Activated T-helper 2 cell treated with anti-CD3 and anti-CD28 coated beads, Interferon-gamma antibody, Interleukin-2, Interleukin-4, amounts not matched to agents 10 μg/mL and 5 μg/mL and 100 μg/mL, durations not matched to agents 14 hours and 24 hours and 36 hours (primary cell): ENCODE data around the gene MYO5A. TPM values are rescaled to one million over a fixed set of nuclear protein-coding genes. Genes with fewer than 3 reads are reported as not detected.
"Not testable (repeated sequence)": the region's sequence is repeated elsewhere in the genome, so short reads cannot be mapped to it uniquely, and the experiment has no call there.

Experiments
- DNase-seq: peaks from one replicate; pipeline ENCODE4 v3.0.0; 2021; ENCODE audit warnings: low spot score
- H3K27ac Mint-ChIP-seq: one replicate; pipeline ENCODE4 v1.8.0; 2021; ENCODE audit warnings: mixed read lengths
- H3K27me3 Mint-ChIP-seq: one replicate; pipeline ENCODE4 v1.8.0; 2021; ENCODE audit warnings: low read depth, mixed read lengths
- H3K36me3 Mint-ChIP-seq: one replicate; pipeline ENCODE4 v1.8.0; 2021; ENCODE audit warnings: low read depth, mixed read lengths
- H3K4me1 Mint-ChIP-seq: one replicate; pipeline ENCODE4 v1.8.0; 2021; ENCODE audit warnings: low read depth, mixed read lengths
- H3K4me3 Mint-ChIP-seq: one replicate; pipeline ENCODE4 v1.8.0; 2021; ENCODE audit warnings: low read depth, mild to moderate bottlenecking, moderate library complexity, mixed read lengths
- H3K9me3 Mint-ChIP-seq: one replicate; pipeline ENCODE4 v1.8.0; 2021; ENCODE audit warnings: mixed read lengths
- intact Hi-C: fragments of 100-400 bp; cut with micrococcal nuclease; formaldehyde crosslinking; loops from one replicate; pipeline ENCODE4 v1.15.1; 2023
- total RNA-seq: library from RNA; stranded (reverse); gene quantifications from 2 replicates; pipeline ENCODE4 v1.2.3, GENCODE V29; 2022

MYO5A gene
- total RNA-seq, 1 donor from 2014 or later: 23.6 TPM

DNA sequence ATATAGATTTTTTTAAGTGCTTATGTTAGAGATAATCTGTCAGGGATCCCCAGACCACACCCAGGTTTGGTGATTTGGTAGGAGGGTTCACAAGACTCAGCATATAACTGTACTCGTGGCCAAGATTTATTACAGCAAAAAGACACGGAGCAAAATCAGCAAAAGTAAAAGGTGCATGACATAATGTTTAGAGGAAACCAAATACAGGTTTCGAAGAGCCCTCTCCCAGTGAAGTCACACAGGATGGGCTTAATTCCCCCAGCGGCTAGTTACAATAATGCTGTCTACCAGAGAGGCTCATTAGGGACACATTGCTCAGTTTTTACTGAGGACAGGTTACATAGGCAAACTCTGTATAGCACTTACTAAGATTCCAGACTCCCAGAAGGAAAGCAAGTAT is 36.5 kb downstream of the MYO5A start:
- intact Hi-C loops: no loop called here
- Mint-ChIP-seq H3K4me1 (peaks cover 39% of the 10 kb centered on the region), H3K27me3 (no peaks in the 10 kb centered on the region), H3K36me3 (peaks cover 7% of the 10 kb centered on the region), H3K27ac (no peak overlapping the region), H3K9me3 (peaks cover 6% of the 10 kb centered on the region), H3K4me3 (no peak overlapping the region)
- no peak for DNase-seq

DNA sequence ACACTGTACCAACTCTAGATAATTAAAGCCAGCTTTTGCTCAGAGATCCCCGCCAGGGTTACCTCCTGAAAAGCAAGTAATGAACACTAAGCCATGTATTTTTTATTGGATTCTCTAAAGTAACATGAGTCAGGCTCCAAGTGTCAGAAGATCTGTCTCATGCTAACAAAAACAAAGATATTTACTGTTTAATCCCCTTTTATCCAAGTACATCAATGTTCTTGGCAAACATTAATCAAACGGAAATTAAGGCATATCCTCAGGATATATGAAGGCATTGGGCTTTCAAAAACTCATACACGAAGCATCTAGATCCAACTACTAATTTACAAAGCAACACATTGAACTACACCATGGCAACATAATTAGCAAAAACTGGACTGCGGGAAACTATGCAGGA is 37.2 kb downstream of the MYO5A start:
- Mint-ChIP-seq H3K27me3 (no peaks in the 10 kb centered on the region), H3K9me3 (peaks cover 6% of the 10 kb centered on the region)
- intact Hi-C loops: no loop called here

DNA sequence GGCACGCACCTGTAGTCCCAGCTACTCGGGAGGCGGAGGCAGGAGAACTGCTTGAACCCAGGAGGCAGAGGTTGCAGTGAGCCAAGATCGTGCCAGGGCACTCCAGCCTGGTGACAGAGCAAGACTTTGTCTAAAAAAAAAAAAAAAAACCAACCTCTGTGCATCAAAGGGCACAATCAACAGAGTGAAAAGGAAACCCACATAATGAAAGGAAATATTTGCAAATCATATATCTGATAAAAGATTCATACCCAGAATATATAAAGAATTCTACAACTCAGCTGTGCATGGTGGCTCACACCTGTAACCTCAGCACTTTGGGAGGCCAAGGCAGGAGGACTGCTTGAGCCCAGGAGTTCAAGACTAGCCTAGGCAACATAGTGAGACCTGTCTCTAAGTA is 39.2 kb downstream of the MYO5A start:
- H3K36me3 Mint-ChIP-seq, DNase-seq, H3K27me3 Mint-ChIP-seq, H3K4me3 Mint-ChIP-seq, H3K9me3 Mint-ChIP-seq: not testable (repeated sequence)
- Mint-ChIP-seq H3K4me1 (peaks cover 46% of the 10 kb centered on the region), H3K27ac (peak overlapping the region; percentile 86)
- intact Hi-C loops: loop anchor here (10.0 kb wide), 1 partner anchor 235 kb away; no protein-coding TSS in a partner anchor

More for the DNA sequence above, 37.2 kb downstream of the MYO5A start:
- no peak overlapping the region for H3K27ac Mint-ChIP-seq
- no peak for DNase-seq
- H3K36me3 Mint-ChIP-seq: peaks cover 7% of the 10 kb centered on the region
- H3K4me3 Mint-ChIP-seq: no peak overlapping the region
- H3K4me1 Mint-ChIP-seq: peaks cover 45% of the 10 kb centered on the region

DNA sequence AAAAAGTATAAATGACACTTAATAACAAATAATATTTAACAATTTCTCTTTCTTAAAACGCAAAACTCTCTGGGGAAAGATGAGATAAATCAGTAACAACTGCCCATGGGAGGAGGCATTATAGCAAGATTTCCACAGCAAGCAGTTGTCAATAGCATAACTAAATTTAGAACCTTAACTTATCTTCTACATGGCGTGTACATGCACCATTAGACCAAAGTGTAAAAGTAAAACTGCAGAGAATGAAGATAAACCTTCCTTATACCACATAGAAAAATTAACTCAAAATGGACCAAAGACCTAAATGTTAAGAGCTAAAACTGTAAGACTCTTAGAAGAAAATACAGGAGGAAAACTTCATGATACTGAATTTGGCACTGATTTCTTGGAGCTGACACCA is 39.9 kb downstream of the MYO5A start:
- no peak for DNase-seq
- intact Hi-C loops: loop anchor here (1.0 to 10.0 kb wide), 2 partner anchors 23 to 234 kb away; no protein-coding TSS in a partner anchor
- Mint-ChIP-seq H3K4me1 (peaks cover 52% of the 10 kb centered on the region), H3K36me3 (peaks cover 7% of the 10 kb centered on the region), H3K27me3 (no peaks in the 10 kb centered on the region), H3K27ac (peak overlapping the region; percentile 86), H3K4me3 (peak overlapping the region; percentile 26), H3K9me3 (peaks cover 6% of the 10 kb centered on the region)

DNA sequence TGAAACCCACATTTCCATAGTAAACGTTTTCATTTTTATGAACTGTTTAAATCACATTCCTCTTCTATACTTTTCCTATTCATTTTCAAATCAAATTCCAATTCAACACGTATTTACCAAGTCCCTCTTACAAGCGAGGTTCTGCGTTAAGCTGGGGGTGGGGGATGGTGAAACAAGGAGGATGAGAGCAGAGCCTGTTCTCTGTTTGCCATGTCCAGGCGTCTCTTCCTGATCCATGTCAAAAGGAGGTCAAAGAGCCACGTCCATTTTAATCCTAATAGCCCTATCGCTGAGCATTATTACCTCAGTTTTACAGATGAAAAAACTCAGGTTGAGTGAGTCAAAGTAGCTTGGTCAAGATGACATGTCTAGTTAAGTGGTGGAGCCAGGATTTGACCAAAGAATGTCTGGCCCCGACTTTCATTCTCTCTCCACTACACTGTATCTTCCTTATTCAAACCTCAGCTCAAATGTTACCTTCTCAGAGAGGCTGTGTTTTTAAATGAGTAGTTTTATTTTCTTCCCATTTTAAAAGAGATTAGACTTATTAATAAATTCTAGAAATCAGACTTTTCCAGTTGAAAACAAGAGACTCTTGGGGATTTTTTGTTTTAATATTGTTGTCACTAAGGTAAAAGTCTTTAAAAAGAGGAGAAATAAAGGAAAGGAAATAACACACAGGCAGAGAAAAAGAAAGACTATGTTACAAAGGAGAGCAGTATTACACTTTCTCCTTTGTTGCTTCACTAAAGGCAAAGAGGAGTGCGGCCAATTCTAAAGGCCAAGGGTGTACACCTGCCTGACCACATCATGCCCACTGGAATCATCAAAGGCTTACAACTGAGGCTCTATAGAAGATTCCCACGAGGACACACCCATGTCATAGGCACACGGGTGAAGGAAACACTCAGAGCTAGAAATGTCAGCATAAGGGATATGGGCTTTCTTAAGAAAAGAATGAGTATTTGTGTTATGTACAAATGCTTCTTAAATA is 42.4 kb downstream of the MYO5A start:
- no peak for DNase-seq
- Mint-ChIP-seq H3K36me3 (peaks cover 7% of the 10 kb centered on the region), H3K4me1 (peaks cover 69% of the 10 kb centered on the region), H3K9me3 (peaks cover 6% of the 10 kb centered on the region), H3K27me3 (no peaks in the 10 kb centered on the region), H3K4me3 (no peak overlapping the region), H3K27ac (no peak overlapping the region)
- intact Hi-C loops: loop anchor here (10.0 kb wide), 1 partner anchor 231 kb away; no protein-coding TSS in a partner anchor

DNA sequence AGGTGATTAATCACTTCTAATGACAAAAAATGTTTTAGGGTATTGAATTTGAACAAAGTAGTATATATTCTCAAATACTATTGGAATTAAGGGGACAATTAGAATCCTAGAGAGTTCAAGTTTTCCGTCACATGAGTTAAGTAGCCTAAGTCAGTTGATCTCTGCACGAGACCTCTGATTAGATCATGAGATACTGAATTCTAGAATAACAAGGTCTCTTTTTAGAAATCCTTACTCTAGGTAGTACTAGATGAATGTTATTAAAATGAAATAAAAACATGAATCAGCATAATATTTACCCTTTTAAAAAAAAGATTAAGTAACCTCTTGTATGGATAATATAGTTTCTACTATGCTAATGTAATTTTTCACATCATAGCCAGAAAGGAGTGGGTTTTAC is 43.4 kb downstream of the MYO5A start:
- Mint-ChIP-seq H3K4me3 (no peak overlapping the region), H3K27me3 (no peaks in the 10 kb centered on the region), H3K27ac (no peak overlapping the region), H3K9me3 (peaks cover 6% of the 10 kb centered on the region), H3K36me3 (peaks cover 7% of the 10 kb centered on the region), H3K4me1 (peaks cover 76% of the 10 kb centered on the region)
- no peak for DNase-seq
- intact Hi-C loops: loop anchor here (10.0 kb wide), 1 partner anchor 230 kb away; no protein-coding TSS in a partner anchor

DNA sequence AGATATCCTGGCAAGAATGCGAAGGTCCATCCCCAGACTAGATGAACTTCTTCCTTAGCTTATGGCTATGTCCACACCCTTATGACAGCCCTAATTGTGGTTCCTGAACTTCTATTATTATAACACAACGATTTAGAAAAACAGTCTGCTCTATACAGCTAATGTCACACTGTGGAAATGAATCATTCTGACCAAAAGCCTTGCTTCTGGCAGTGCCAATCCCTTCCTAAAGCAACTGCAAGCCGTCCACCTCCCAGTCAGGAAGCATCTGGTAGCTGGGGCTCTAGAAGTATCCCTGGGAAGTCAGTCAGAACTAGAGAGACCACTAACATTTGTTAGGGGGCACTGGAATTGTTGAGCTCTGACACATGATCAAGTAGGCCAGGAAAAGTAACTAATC is 45.0 kb downstream of the MYO5A start:
- no peak for DNase-seq
- H3K4me3 Mint-ChIP-seq: no peak overlapping the region
- H3K36me3 Mint-ChIP-seq: no peaks in the 10 kb centered on the region
- intact Hi-C loops: loop anchor here (1.0 to 10.0 kb wide), 4 partner anchors 76 to 229 kb away; no protein-coding TSS in a partner anchor
- H3K4me1 Mint-ChIP-seq: peaks cover 73% of the 10 kb centered on the region
- H3K27ac Mint-ChIP-seq: peak overlapping the region; percentile 76
- no peaks in the 10 kb centered on the region for H3K9me3 Mint-ChIP-seq
- no peaks in the 10 kb centered on the region for H3K27me3 Mint-ChIP-seq

DNA sequence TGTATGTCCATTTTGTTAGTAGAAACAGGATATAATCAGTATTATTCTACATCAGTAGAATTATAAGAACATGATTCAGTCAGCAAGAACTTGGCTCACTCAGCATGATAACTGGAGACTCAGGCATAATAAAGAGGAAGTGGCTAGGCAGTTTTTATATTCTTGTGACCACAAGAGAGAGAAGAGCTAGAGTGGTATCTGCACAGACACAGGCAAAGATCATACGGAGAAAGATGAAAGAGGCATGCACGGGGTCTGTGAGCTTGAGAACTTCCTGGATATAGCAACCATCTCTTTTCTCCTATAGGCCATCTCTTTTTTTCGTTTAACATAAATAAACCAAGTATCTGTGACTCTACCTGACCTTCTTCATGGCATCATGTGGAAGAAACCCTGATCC is 46.8 kb downstream of the MYO5A start:
- Mint-ChIP-seq H3K27ac (peak overlapping the region; percentile 80), H3K4me1 (peaks cover 64% of the 10 kb centered on the region), H3K4me3 (peak overlapping the region; percentile 66), H3K36me3 (peaks cover 10% of the 10 kb centered on the region), H3K9me3 (peaks cover 3% of the 10 kb centered on the region), H3K27me3 (no peaks in the 10 kb centered on the region)
- DNase-seq: peak; percentile 64
- intact Hi-C loops: loop anchor here (2.0 to 10.0 kb wide), 4 partner anchors 47 to 227 kb away; partner anchors contain the start of gene MYO5A

DNA sequence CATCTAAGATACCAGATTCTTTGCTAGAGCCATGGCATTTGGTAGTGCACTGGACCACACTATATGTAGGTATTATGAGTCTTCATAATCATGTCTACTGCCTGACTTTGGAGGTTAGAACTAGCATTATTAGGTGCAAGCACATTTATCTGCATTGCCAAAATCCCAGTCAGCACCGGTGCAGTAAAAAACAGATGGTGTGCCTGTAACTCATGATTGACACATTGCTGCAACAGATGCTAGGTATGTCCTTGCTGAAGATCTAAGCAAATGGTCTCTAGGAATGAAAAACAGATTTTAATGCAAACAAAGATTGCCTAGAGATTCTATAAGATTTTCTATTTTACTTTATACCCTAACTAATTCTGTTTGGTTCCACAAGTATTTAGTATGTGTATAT is 47.7 kb downstream of the MYO5A start:
- Mint-ChIP-seq H3K4me3 (no peak overlapping the region), H3K27ac (no peak overlapping the region), H3K9me3 (peaks cover 3% of the 10 kb centered on the region), H3K27me3 (no peaks in the 10 kb centered on the region), H3K36me3 (peaks cover 14% of the 10 kb centered on the region), H3K4me1 (peaks cover 56% of the 10 kb centered on the region)
- DNase-seq: no peak
- intact Hi-C loops: loop anchor here (2.0 to 10.0 kb wide), 3 partner anchors 48 to 226 kb away; partner anchors contain the start of gene MYO5A

DNA sequence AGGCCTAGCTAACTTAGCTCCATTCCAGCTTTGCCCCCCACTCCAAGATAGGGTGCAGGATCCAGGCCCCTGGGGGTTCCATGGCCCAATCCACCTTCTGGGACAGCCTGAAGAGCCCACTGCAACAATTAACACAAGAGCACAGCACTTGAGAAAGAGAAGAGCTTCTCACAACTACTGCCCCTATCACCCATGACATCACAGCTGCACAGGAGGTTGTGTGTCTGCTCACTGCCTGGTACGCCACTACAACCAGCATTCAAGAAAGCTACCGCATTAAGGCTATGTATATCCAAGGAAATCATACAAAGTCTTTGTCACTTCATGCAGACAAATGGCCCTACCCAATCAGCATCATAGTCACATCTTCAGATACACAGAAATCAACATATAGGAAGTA is 62.0 kb downstream of the MYO5A start:
- Mint-ChIP-seq H3K27me3 (no peaks in the 10 kb centered on the region), H3K9me3 (peaks cover 5% of the 10 kb centered on the region), H3K27ac (no peak overlapping the region), H3K36me3 (peaks cover 10% of the 10 kb centered on the region), H3K4me1 (peaks cover 43% of the 10 kb centered on the region), H3K4me3 (no peak overlapping the region)
- intact Hi-C loops: loop anchor here (1.0 kb wide), 1 partner anchor 22 kb away; no protein-coding TSS in a partner anchor
- DNase-seq: no peak

DNA sequence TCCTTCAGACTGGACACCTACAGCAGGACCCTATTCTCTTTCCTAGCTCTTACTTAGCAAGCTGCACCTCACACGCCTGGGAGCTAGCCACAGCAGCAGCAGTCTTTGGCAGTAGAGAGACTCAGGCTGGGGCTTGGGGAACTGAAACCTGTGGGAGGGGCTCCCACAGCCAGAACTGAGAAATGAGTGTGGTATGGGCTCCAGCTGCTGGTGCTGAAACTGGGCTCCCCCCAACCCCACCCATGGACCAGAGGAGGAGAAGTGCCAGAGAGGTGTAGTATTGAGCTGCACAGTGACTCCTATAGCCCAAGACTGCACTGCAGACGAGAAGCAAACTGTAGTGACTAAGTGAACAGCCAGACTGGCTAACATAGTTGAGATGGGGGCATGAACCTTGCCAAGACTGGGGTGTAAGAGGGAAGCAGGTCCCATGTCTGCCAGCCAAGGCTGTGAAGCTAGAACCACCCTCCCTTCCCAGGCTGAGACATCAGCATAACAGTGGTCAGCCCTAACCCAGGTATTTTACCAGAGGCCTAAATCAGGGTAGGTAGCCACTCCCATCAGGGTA is 62.5 kb downstream of the MYO5A start:
- H3K27ac Mint-ChIP-seq: peak overlapping the region; percentile 55
- intact Hi-C loops: loop anchor here (1.0 kb wide), 1 partner anchor 22 kb away; no protein-coding TSS in a partner anchor
- peaks cover 10% of the 10 kb centered on the region for H3K36me3 Mint-ChIP-seq
- no peak overlapping the region for H3K4me3 Mint-ChIP-seq
- peaks cover 5% of the 10 kb centered on the region for H3K9me3 Mint-ChIP-seq
- H3K27me3 Mint-ChIP-seq: no peaks in the 10 kb centered on the region
- H3K4me1 Mint-ChIP-seq: peaks cover 43% of the 10 kb centered on the region
- DNase-seq: peak; percentile 48

DNA sequence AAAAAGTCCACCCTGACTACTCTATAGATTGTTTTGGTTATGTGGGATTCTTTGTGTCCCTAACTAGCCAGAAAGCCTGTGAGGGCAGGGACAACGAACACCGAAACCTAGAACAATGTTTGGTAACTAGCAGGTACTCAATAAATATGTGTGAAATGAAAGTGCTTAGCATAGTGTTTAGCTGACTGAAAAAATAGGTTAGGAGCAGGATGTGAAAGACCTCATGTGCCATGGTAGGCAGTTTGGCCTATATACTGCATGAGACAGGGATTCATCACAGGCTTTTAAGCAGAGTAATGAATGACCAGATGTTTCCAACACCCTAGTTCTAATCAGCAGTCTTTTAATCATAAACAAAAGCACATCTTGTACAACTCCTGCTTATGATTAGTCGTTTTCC is 64.2 kb downstream of the MYO5A start:
- peaks cover 5% of the 10 kb centered on the region for H3K9me3 Mint-ChIP-seq
- intact Hi-C loops: loop anchor here (2.0 kb wide), 1 partner anchor 64 kb away; the partner anchor contains the start of gene MYO5A
- peak overlapping the region; percentile 7 for H3K4me3 Mint-ChIP-seq
- DNase-seq: no peak
- peak overlapping the region; percentile 72 for H3K27ac Mint-ChIP-seq
- H3K27me3 Mint-ChIP-seq: no peaks in the 10 kb centered on the region
- H3K36me3 Mint-ChIP-seq: peaks cover 11% of the 10 kb centered on the region
- peaks cover 39% of the 10 kb centered on the region for H3K4me1 Mint-ChIP-seq
